Fibroblast of gingiva (primary cell): ENCODE data around the gene SLC7A5.
"Not testable (repeated sequence)": the region's sequence is repeated elsewhere in the genome, so short reads cannot be mapped to it uniquely, and the experiment has no call there.

Source experiments
- DNase-seq: peaks from one replicate; pipeline ENCODE4 v3.0.0-alpha.2; 2011; ENCODE audit warnings: low read depth

Gene SLC7A5

GRCh38 chr16:87822108-87822970 is 47.0 kb downstream of the SLC7A5 start:
- DNase-seq: no peak

- no peak for DNase-seq
Measured at GRCh38 chr16:87821376-87822107, 47.8 kb downstream of the SLC7A5 start.

GRCh38 chr16:87819983-87820382 is 49.3 kb downstream of the SLC7A5 start:
- no peak for DNase-seq

- no peak for DNase-seq
Measured at GRCh38 chr16:87819282-87819681, 50.0 kb downstream of the SLC7A5 start.

- no peak for DNase-seq
Measured at GRCh38 chr16:87818533-87819161, 50.7 kb downstream of the SLC7A5 start.

GRCh38 chr16:87817910-87818309 is 51.4 kb downstream of the SLC7A5 start:
- DNase-seq: no peak

GRCh38 chr16:87817370-87817769 is 51.9 kb downstream of the SLC7A5 start:
- not testable (repeated sequence) for DNase-seq

- DNase-seq: no peak
Measured at GRCh38 chr16:87816507-87817100, 52.7 kb downstream of the SLC7A5 start.

GRCh38 chr16:87815567-87815966 is 53.7 kb downstream of the SLC7A5 start:
- no peak for DNase-seq

- no peak for DNase-seq
Measured at GRCh38 chr16:87812200-87812656, 57.1 kb downstream of the SLC7A5 start.

GRCh38 chr16:87811454-87811853 is 57.9 kb downstream of the SLC7A5 start:
- not testable (repeated sequence) for DNase-seq

- DNase-seq: no peak
Measured at GRCh38 chr16:87809150-87809902, 60.0 kb downstream of the SLC7A5 start.

GRCh38 chr16:87808108-87808507 is 61.2 kb downstream of the SLC7A5 start:
- no peak for DNase-seq

GRCh38 chr16:87806641-87807546 is 62.4 kb downstream of the SLC7A5 start:
- peak; percentile 82 for DNase-seq

GRCh38 chr16:87806261-87806640 is 63.1 kb downstream of the SLC7A5 start:
- DNase-seq: no peak

- no peak for DNase-seq
Measured at GRCh38 chr16:87803385-87803784, 65.9 kb downstream of the SLC7A5 start.

- no peak for DNase-seq
Measured at GRCh38 chr16:87802670-87803069, 66.6 kb downstream of the SLC7A5 start.

GRCh38 chr16:87801679-87802259 is 67.5 kb downstream of the SLC7A5 start:
- no peak for DNase-seq

- no peak for DNase-seq
Measured at GRCh38 chr16:87800497-87800896, 68.8 kb downstream of the SLC7A5 start.

GRCh38 chr16:87795336-87795735 is 74.0 kb downstream of the SLC7A5 start:
- DNase-seq: no peak
